Keratinocyte (primary cell): ENCODE data around the gene CYP2S1. TPM values are rescaled to one million over a fixed set of nuclear protein-coding genes. Genes with fewer than 3 reads are reported as not detected.

ENCODE experiments used
- DNase-seq: peaks from one replicate; pipeline ENCODE4 v3.0.0-alpha.2; 2011; ENCODE audit warnings: low read depth, missing footprints, low spot score
- FAIRE-seq: peaks from 2 replicates; lab custom pipeline; 2011; peaks lifted over from hg19 to GRCh38; lab: Jason Lieb, UNC
- H2AFZ ChIP-seq: 2 replicates; pipeline ENCODE4 v1.6.0; 2012; ENCODE audit warnings: low read length, control low read depth, inconsistent platforms; ENCODE audit not compliant: control insufficient read depth
- H3K27ac ChIP-seq: 2 replicates; pipeline ENCODE4 v1.5.1; 2011; ENCODE audit warnings: low read length; ENCODE audit not compliant: control insufficient read depth, insufficient read depth
- H3K27me3 ChIP-seq: 3 replicates; pipeline ENCODE4 v1.6.0; 2011; ENCODE audit warnings: low read length; ENCODE audit not compliant: control insufficient read depth, insufficient read depth; ENCODE audit errors: extremely low read depth
- H3K36me3 ChIP-seq, 2 experiments: 2 replicates in 1 of 2; 3 replicates in 1 of 2; pipeline ENCODE4 v1.5.1; 2011; ENCODE audit warnings: low read length in 2 of 2, mild to moderate bottlenecking in 1 of 2; ENCODE audit not compliant: control insufficient read depth in 2 of 2, insufficient read depth in 2 of 2; ENCODE audit errors: extremely low read depth in 1 of 2
- H3K4me1 ChIP-seq: 3 replicates; pipeline ENCODE4 v1.5.1; 2011; ENCODE audit warnings: low read length; ENCODE audit not compliant: control insufficient read depth, insufficient read depth; ENCODE audit errors: extremely low read depth
- H3K4me2 ChIP-seq: 3 replicates; pipeline ENCODE4 v1.6.0; 2011; ENCODE audit warnings: low read depth, low read length; ENCODE audit not compliant: control insufficient read depth, insufficient read depth; ENCODE audit errors: extremely low read depth
- H3K4me3 ChIP-seq, 3 experiments: fragments of 200-600 bp in 1 of 3; sonication (generic) in 1 of 3; 2 replicates in 2 of 3; 3 replicates in 1 of 3; pipeline ENCODE4 v1.5.1; 2011 to 2016; ENCODE audit warnings: low read length in 3 of 3, mild to moderate bottlenecking in 3 of 3, control low read depth in 2 of 3, inconsistent platforms in 1 of 3, low read depth in 1 of 3, mixed read lengths in 1 of 3, mixed run types in 1 of 3, moderate library complexity in 1 of 3; ENCODE audit not compliant: control insufficient read depth in 2 of 3, insufficient read depth in 2 of 3; ENCODE audit errors: extremely low read depth in 1 of 3
- H3K79me2 ChIP-seq: 2 replicates; pipeline ENCODE4 v1.6.0; 2012; ENCODE audit warnings: low read length; ENCODE audit not compliant: control insufficient read depth, insufficient read depth
- H3K9ac ChIP-seq: 3 replicates; pipeline ENCODE4 v1.6.0; 2011; ENCODE audit warnings: low read length; ENCODE audit not compliant: control insufficient read depth, insufficient read depth; ENCODE audit errors: extremely low read depth
- H3K9me1 ChIP-seq: 3 replicates; pipeline ENCODE4 v1.6.0; 2011; ENCODE audit warnings: low read length; ENCODE audit not compliant: control insufficient read depth, insufficient read depth; ENCODE audit errors: extremely low read depth
- H3K9me3 ChIP-seq: 2 replicates; pipeline ENCODE4 v1.5.1; 2012; ENCODE audit warnings: low read depth, low read length; ENCODE audit not compliant: control insufficient read depth
- H4K20me1 ChIP-seq: 3 replicates; pipeline ENCODE4 v1.6.0; 2011; ENCODE audit warnings: low read length; ENCODE audit not compliant: control insufficient read depth, insufficient read depth; ENCODE audit errors: extremely low read depth
- EZH2 ChIP-seq: IDR thresholded peaks from one replicate; pipeline ENCODE4 v1.6.1; 2012; ENCODE audit warnings: inconsistent platforms, mild to moderate bottlenecking, low read length, moderate library complexity
- dilution Hi-C: fragments of 300-500 bp; cut with MboI; formaldehyde crosslinking; loops from one replicate; pipeline ENCODE4 v1.7.0; 2020; ENCODE audit warnings: low sequenced_read_pairs; ENCODE audit not compliant: extremely low pct_ligation_motif_present
- polyA plus RNA-seq, 5 experiments: library from polyadenylated mRNA; depleted of rRNA in 3 of 5; stranded (reverse) in 3 of 5; stranded (forward) in 1 of 5; unstranded in 1 of 5; fragments of >200 nt; gene quantifications; 1 replicate in 1 of 5; 2 replicates in 3 of 5; 3 replicates in 1 of 5; pipeline versions ENCODE4 v1.2.1 to v1.2.3, GENCODE V29; 2011 to 2012; ENCODE audit warnings: missing spikeins in 2 of 5, low read depth in 1 of 5, low replicate concordance in 1 of 5
- TF ChIP-seq, protein P1 (sequence below), 3 experiments: IDR thresholded peaks in 1 of 3; conservative IDR thresholded peaks in 1 of 3; optimal IDR thresholded peaks in 1 of 3; 2 replicates in 2 of 3; 3 replicates in 1 of 3; pipeline versions ENCODE3 to v1.5.1; 2011; ENCODE audit warnings: low read length in 3 of 3, mild to moderate bottlenecking in 3 of 3, moderate library complexity in 2 of 3, control low read depth in 1 of 3, inconsistent platforms in 1 of 3; ENCODE audit not compliant: insufficient read depth in 2 of 3; ENCODE audit errors: extremely low read depth in 1 of 3

The CYP2S1 gene
- polyA plus RNA-seq, 1 donor (not counting 4 experiments of a cell fraction or from before 2014, with no cell fraction given), result 4.9 TPM

- DNase-seq (no peak), FAIRE-seq (no peak)
- Histone ChIP-seq H3K9ac (no peak overlapping the region), H3K4me2 (no peak overlapping the region), H3K4me1 (no peaks in the 10 kb centered on the region), H3K9me1 (no peaks in the 10 kb centered on the region), H3K9me3 (no peaks in the 10 kb centered on the region), H3K79me2 (no peaks in the 10 kb centered on the region), H3K36me3 (peaks cover 25 to 45% of the 10 kb centered on the region in 2 experiments), H3K27ac (no peak overlapping the region), H3K4me3 (no peak overlapping the region), H4K20me1 (no peaks in the 10 kb centered on the region), H3K27me3 (no peaks in the 10 kb centered on the region), H2AFZ (no peak overlapping the region)
- dilution Hi-C loops, result no loop called here
- TF ChIP-seq, protein P1, sequence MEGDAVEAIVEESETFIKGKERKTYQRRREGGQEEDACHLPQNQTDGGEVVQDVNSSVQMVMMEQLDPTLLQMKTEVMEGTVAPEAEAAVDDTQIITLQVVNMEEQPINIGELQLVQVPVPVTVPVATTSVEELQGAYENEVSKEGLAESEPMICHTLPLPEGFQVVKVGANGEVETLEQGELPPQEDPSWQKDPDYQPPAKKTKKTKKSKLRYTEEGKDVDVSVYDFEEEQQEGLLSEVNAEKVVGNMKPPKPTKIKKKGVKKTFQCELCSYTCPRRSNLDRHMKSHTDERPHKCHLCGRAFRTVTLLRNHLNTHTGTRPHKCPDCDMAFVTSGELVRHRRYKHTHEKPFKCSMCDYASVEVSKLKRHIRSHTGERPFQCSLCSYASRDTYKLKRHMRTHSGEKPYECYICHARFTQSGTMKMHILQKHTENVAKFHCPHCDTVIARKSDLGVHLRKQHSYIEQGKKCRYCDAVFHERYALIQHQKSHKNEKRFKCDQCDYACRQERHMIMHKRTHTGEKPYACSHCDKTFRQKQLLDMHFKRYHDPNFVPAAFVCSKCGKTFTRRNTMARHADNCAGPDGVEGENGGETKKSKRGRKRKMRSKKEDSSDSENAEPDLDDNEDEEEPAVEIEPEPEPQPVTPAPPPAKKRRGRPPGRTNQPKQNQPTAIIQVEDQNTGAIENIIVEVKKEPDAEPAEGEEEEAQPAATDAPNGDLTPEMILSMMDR (optimal IDR thresholded peaks at IDR 0.05 in 1 of 3, IDR thresholded peaks at IDR 0.05 in 1 of 3, conservative IDR thresholded peaks at IDR 0.05 in 1 of 3; ENCODE audit: extremely low read depth in 1 of 3, insufficient read depth in 2 of 3, low read length in 3 of 3), result no peak
- no peak for TF ChIP-seq EZH2
Observed at GRCh38 chr19:41249707-41250423, 56.8 kb downstream of the CYP2S1 start.

- H3K9ac ChIP-seq, result no peak overlapping the region
- no peaks in the 10 kb centered on the region for H3K9me3 ChIP-seq
- H3K4me2 ChIP-seq, result no peak overlapping the region
- H3K4me1 ChIP-seq, result no peaks in the 10 kb centered on the region
- peaks cover 5% of the 10 kb centered on the region for H4K20me1 ChIP-seq
- peaks cover 25 to 56% of the 10 kb centered on the region in 2 experiments for H3K36me3 ChIP-seq
- no peak overlapping the region for H3K27ac ChIP-seq
- H2AFZ ChIP-seq, result no peak overlapping the region
- dilution Hi-C loops, result no loop called here
- DNase-seq (no peak), FAIRE-seq (no peak)
- no peaks in the 10 kb centered on the region for H3K27me3 ChIP-seq
- TF ChIP-seq, protein P1 (optimal IDR thresholded peaks at IDR 0.05 in 1 of 3, IDR thresholded peaks at IDR 0.05 in 1 of 3, conservative IDR thresholded peaks at IDR 0.05 in 1 of 3; ENCODE audit: extremely low read depth in 1 of 3, insufficient read depth in 2 of 3, low read length in 3 of 3), result no peak
- no peak for TF ChIP-seq EZH2
- H3K4me3 ChIP-seq, result no peak overlapping the region
- H3K9me1 ChIP-seq, result no peaks in the 10 kb centered on the region
- no peaks in the 10 kb centered on the region for H3K79me2 ChIP-seq
Observed at GRCh38 chr19:41253660-41254059, 60.6 kb downstream of the CYP2S1 start.
